ENCODE results near the gene ATL1.

- TF ChIP-seq REPIN1 (tag by site-specific recombination; IDR thresholded peaks at IDR 0.05; ENCODE audit: low read depth) (no peak), TSHZ1 (tag by site-specific recombination; IDR thresholded peaks at IDR 0.05; ENCODE audit: borderline replicate concordance) (no peak), CTCF (tag by site-specific recombination; IDR thresholded peaks at IDR 0.05) (no peak), ZNF473 (tag by site-specific recombination; IDR thresholded peaks at IDR 0.05) (no peak), ZBTB49 (tag by site-specific recombination; IDR thresholded peaks at IDR 0.05; ENCODE audit: low read depth) (no peak), ZNF416 (tag by site-specific recombination; IDR thresholded peaks at IDR 0.05) (no peak)
Measured at GRCh38 chr14:50610465-50610864, 50.5 kb downstream of the ATL1 start.

Data from HEK293 (cell line).